Spleen (tissue), 11 donors: ENCODE results near the gene ZMYND15. TPM values are rescaled to one million over a fixed set of nuclear protein-coding genes. Genes with fewer than 3 reads are reported as not detected.

ENCODE experiments used
- DNase-seq: peaks from one replicate; pipeline ENCODE4 v3.0.0-alpha.2; 2020
- H3K27ac ChIP-seq, 8 donors: fragments of 200-600 bp; sonication (generic) in 7 of 8; 1 replicate in 4 of 8; 2 replicates in 4 of 8; pipeline versions ENCODE4 v1.5.0 to v1.8.0; 2016 to 2021; ENCODE audit warnings: inconsistent platforms in 4 of 8, mild to moderate bottlenecking in 4 of 8, moderate library complexity in 1 of 8
- H3K27me3 ChIP-seq, 7 donors: fragments of 200-600 bp; sonication (generic) in 6 of 7; replicated peaks in 1 of 7; 1 replicate in 4 of 7; 2 replicates in 3 of 7; pipeline versions ENCODE4 v1.5.0 to v1.8.0; 2016 to 2021; ENCODE audit warnings: inconsistent platforms in 3 of 7, mild to moderate bottlenecking in 1 of 7
- H3K36me3 ChIP-seq, 6 donors: fragments of 200-600 bp; sonication (generic) in 5 of 6; 1 replicate in 4 of 6; 2 replicates in 2 of 6; pipeline versions ENCODE4 v1.5.0 to v1.8.0; 2016 to 2021; ENCODE audit warnings: inconsistent platforms in 2 of 6
- H3K4me1 ChIP-seq, 6 donors: fragments of 200-600 bp; sonication (generic) in 5 of 6; 1 replicate in 3 of 6; 2 replicates in 3 of 6; pipeline versions ENCODE4 v1.5.0 to v1.8.0; 2016 to 2021; ENCODE audit warnings: inconsistent platforms in 3 of 6
- H3K4me3 ChIP-seq, 8 donors: fragments of 200-600 bp; sonication (generic) in 7 of 8; 1 replicate in 4 of 8; 2 replicates in 4 of 8; pipeline versions ENCODE4 v1.5.0 to v1.8.0; 2016 to 2021; ENCODE audit warnings: inconsistent platforms in 4 of 8, mild to moderate bottlenecking in 4 of 8, moderate library complexity in 2 of 8
- H3K9me3 ChIP-seq, 8 donors: fragments of 200-600 bp; sonication (generic) in 7 of 8; 1 replicate in 4 of 8; 2 replicates in 4 of 8; pipeline versions ENCODE4 v1.5.0 to v1.8.0; 2016 to 2021; ENCODE audit warnings: inconsistent platforms in 4 of 8
- CTCF ChIP-seq, 11 experiments: fragments of 200-600 bp in 7 of 11; fragments of 450-650 bp in 4 of 11; sonication (generic) in 4 of 11; IDR thresholded peaks in 8 of 11; conservative IDR thresholded peaks in 3 of 11; 1 replicate in 7 of 11; 2 replicates in 4 of 11; pipeline versions ENCODE4 v1.4.0 to v1.8.0; 2016 to 2021; ENCODE audit warnings: antibody characterized with exemption in 11 of 11, inconsistent platforms in 4 of 11, mild to moderate bottlenecking in 1 of 11
- POLR2A ChIP-seq, 3 donors: fragments of 450-650 bp; IDR thresholded peaks; one replicate each; pipeline ENCODE4 v1.5.1; 2017; ENCODE audit warnings: antibody characterized with exemption in 3 of 3, mild to moderate bottlenecking in 1 of 3
- POLR2AphosphoS5 ChIP-seq, 3 donors: sonication (generic); formaldehyde crosslinking; IDR thresholded peaks; one replicate each; pipeline ENCODE4 v1.5.1; 2017; ENCODE audit warnings: antibody characterized with exemption in 3 of 3
- WGBS, 5 donors: extraction: QIAGEN DNeasy Blood & Tissue Kit in 3 of 5; methylation state at CpG; one replicate each; pipeline versions ENCODE4 v1.1.5 to v1.1.7; 2013 to 2018; 5-methylcytosine and 5-hydroxymethylcytosine counted together
- intact Hi-C: fragments of 100-400 bp; cut with DNase I; formaldehyde crosslinking; loops from one replicate; pipeline ENCODE4 v1.15.0; 2023; ENCODE audit warnings: low total_unique reads
- polyA plus RNA-seq, 3 donors: library from polyadenylated mRNA; stranded (reverse); fragments of 200-250 nt; gene quantifications; one replicate each; pipeline ENCODE4 v1.2.1, GENCODE V29; 2013
- total RNA-seq, 7 donors: library from RNA; depleted of rRNA in 3 of 7; stranded (reverse); fragments of >200 nt in 3 of 7; fragmentation: NEBNext Ultra II Directional in 4 of 7; extraction: Animal tissue kit (Norgen Biotek cat#: 25700) in 4 of 7; gene quantifications; one replicate each; pipeline versions ENCODE4 v1.1.0 to v1.2.1, GENCODE V29; 2016 to 2021
- donor health status: healthy with polysubstance abuse.
- donor health status: DM: no; HTN: no; CAD: no; lungs with moderate emphysema.
- donor health status: DM: no; HTN: no; CAD: no.
- donor health status: Bipolar disorder and iron deficiency.
- donor health status: healthy.
- donor health status: DM: no; HTN: no; CAD: no.
- donor health status: DM: yes; HTN: yes; CAD: no.

The ZMYND15 gene
- total and polyA plus RNA-seq, 10 donors: 1.8 to 11.5 (median 4.1) TPM

GRCh38 chr17:4719684-4720221 is 19.9 kb upstream of the ZMYND15 start:
- WGBS, 5 donors: 75 to 82% (median 79%) methylated on average over 8 to 15 of the region's 15 CpGs
- Histone ChIP-seq H3K9me3 (no peaks in the 10 kb centered on the region), H3K4me1 (peaks cover 0 to 59% (median 22%) of the 10 kb centered on the region in 6 donors), H3K4me3 (no peak overlapping the region), H3K36me3 (peaks cover 0 to 72% (median 53%) of the 10 kb centered on the region in 6 donors), H3K27me3 (no peaks in the 10 kb centered on the region), H3K27ac (peak overlapping the region in 4 of 8 donors; percentile 32 to 99 (median 68))
- intact Hi-C loops: loop anchor here (10.0 kb wide), 1 partner anchor 75 kb away; the partner anchor contains the start of gene PSMB6
- no peak for DNase-seq
- TF ChIP-seq POLR2A (IDR thresholded peaks at IDR 0.05): no peak
- TF ChIP-seq POLR2AphosphoS5 (IDR thresholded peaks at IDR 0.05): peak; percentile 43 to 74 (median 44)
- TF ChIP-seq CTCF (IDR thresholded peaks at IDR 0.05 in 8 of 11, conservative IDR thresholded peaks at IDR 0.05 in 3 of 11): no peak

- Histone ChIP-seq H3K36me3 (peaks cover 0 to 63% (median 52%) of the 10 kb centered on the region in 6 donors), H3K9me3 (no peaks in the 10 kb centered on the region), H3K4me3 (peak overlapping the region in 1 of 8 donors; percentile 3), H3K27me3 (no peaks in the 10 kb centered on the region), H3K4me1 (peaks cover 0 to 56% (median 14%) of the 10 kb centered on the region in 6 donors), H3K27ac (peak overlapping the region in 3 of 8 donors; percentile 39 to 99 (median 40))
- no peak for TF ChIP-seq CTCF (IDR thresholded peaks at IDR 0.05 in 8 of 11, conservative IDR thresholded peaks at IDR 0.05 in 3 of 11)
- TF ChIP-seq POLR2AphosphoS5 (IDR thresholded peaks at IDR 0.05): no peak
- no peak for TF ChIP-seq POLR2A (IDR thresholded peaks at IDR 0.05)
- 89 to 94% (median 94%) methylated on average over 7 of the region's 7 CpGs for WGBS, 5 donors
- DNase-seq: peak; percentile 57
- intact Hi-C loops: no loop called here
Observed at GRCh38 chr17:4720787-4721186, 18.8 kb upstream of the ZMYND15 start.

- TF ChIP-seq POLR2A (IDR thresholded peaks at IDR 0.05) (no peak), POLR2AphosphoS5 (IDR thresholded peaks at IDR 0.05) (peak; percentile 67 to 85 (median 82))
- intact Hi-C loops: no loop called here
- Histone ChIP-seq H3K4me3 (no peak overlapping the region), H3K9me3 (no peaks in the 10 kb centered on the region), H3K36me3 (peaks cover 0 to 56% (median 46%) of the 10 kb centered on the region in 6 donors), H3K4me1 (peaks cover 0 to 55% (median 11%) of the 10 kb centered on the region in 6 donors), H3K27me3 (no peaks in the 10 kb centered on the region), H3K27ac (peak overlapping the region in 3 of 8 donors; percentile 39 to 99 (median 40))
- 74 to 88% (median 82%) methylated on average over 20 of the region's 20 CpGs for WGBS, 5 donors
- DNase-seq: peak; percentile 77
Observed at GRCh38 chr17:4721203-4722135, 18.2 kb upstream of the ZMYND15 start.

- TF ChIP-seq CTCF (IDR thresholded peaks at IDR 0.05 in 8 of 11, conservative IDR thresholded peaks at IDR 0.05 in 3 of 11) (no peak), POLR2A (IDR thresholded peaks at IDR 0.05) (no peak), POLR2AphosphoS5 (IDR thresholded peaks at IDR 0.05) (peak in 1 of 3 donors; percentile 24)
- Histone ChIP-seq H3K27ac (peak overlapping the region in 4 of 8 donors; percentile 19 to 99 (median 26)), H3K9me3 (no peaks in the 10 kb centered on the region), H3K4me3 (no peak overlapping the region), H3K4me1 (peaks cover 0 to 54% (median 8%) of the 10 kb centered on the region in 6 donors), H3K36me3 (peaks cover 0 to 43% (median 33%) of the 10 kb centered on the region in 6 donors), H3K27me3 (no peaks in the 10 kb centered on the region)
- WGBS, 5 donors: 78 to 92% (median 87%) methylated on average over 16 of the region's 16 CpGs
- no peak for DNase-seq
- intact Hi-C loops: no loop called here
Observed at GRCh38 chr17:4722678-4723240, 16.9 kb upstream of the ZMYND15 start.
